Measurements from ENCODE around the gene E2F3. TPM values are rescaled to one million over a fixed set of nuclear protein-coding genes. Genes with fewer than 3 reads are reported as not detected.

E2F3 gene
- total and polyA plus RNA-seq, 8 donors = 0.58 to 11.6 (median 3.3) TPM

- H3K36me3 ChIP-seq = peaks cover 0 to 4% (median 0%) of the 10 kb centered on the region in 4 donors
- intact Hi-C loops (cut with DNase I; ENCODE audit: low total_unique reads) = no loop called here
- no peak for DNase-seq
- WGBS, 5 donors = 71 to 92% (median 86%) methylated on average over 4 of the region's 4 CpGs
- no peaks in the 10 kb centered on the region for H3K27me3 ChIP-seq
- H3K4me3 ChIP-seq = no peak overlapping the region
- no peaks in the 10 kb centered on the region for H3K9me3 ChIP-seq
- H3K4me1 ChIP-seq = no peaks in the 10 kb centered on the region
- no peak overlapping the region for H3K27ac ChIP-seq
- TF ChIP-seq POLR2AphosphoS5 (IDR thresholded peaks at IDR 0.05) (no peak), POLR2A (IDR thresholded peaks at IDR 0.05) (no peak), EP300 (IDR thresholded peaks at IDR 0.05) (no peak), CTCF (IDR thresholded peaks at IDR 0.05) (no peak)
These were observed 38.6 kb downstream of the E2F3 start for GRCh38 chr6:20440296-20440695.

DNA sequence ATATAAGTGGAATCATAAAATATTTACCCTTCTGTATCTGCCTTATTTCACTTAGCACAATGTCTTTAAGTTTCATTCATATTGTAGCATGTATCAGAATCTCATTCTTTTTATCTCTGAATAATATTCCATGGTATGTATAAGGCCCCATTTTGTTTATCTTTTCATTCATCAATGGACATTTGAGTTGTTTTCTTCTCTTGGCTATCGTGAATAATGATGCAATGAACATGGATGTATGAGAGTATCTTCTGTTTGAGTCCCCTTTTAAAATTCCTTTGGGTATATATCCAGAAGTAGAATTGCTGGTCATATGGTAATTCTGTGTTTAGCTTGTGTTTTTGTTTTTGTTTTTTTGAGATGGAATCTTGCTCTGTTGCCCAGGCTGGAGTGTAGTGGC is 39.6 kb downstream of the E2F3 start:
- TF ChIP-seq EP300 (IDR thresholded peaks at IDR 0.05) = no peak
- no peak for TF ChIP-seq POLR2AphosphoS5 (IDR thresholded peaks at IDR 0.05)
- no peak for TF ChIP-seq CTCF (IDR thresholded peaks at IDR 0.05)
- no peak for TF ChIP-seq POLR2A (IDR thresholded peaks at IDR 0.05)
- no peak for DNase-seq
- H3K27me3 ChIP-seq = no peaks in the 10 kb centered on the region
- H3K9me3 ChIP-seq = no peaks in the 10 kb centered on the region
- no peak overlapping the region for H3K4me3 ChIP-seq
- H3K27ac ChIP-seq = no peak overlapping the region
- peaks cover 0 to 6% (median 0%) of the 10 kb centered on the region in 4 donors for H3K36me3 ChIP-seq
- H3K4me1 ChIP-seq = no peaks in the 10 kb centered on the region
- intact Hi-C loops (cut with DNase I; ENCODE audit: low total_unique reads) = no loop called here
- 92 to 96% (median 95%) methylated on average over 1 of the region's 1 CpG for WGBS, 5 donors

GRCh38 chr6:20441921-20442320 is 40.2 kb downstream of the E2F3 start:
- intact Hi-C loops (cut with DNase I; ENCODE audit: low total_unique reads) = no loop called here
- WGBS, 5 donors = 80 to 83% (median 81%) methylated on average over 7 of the region's 7 CpGs
- Histone ChIP-seq H3K36me3 (peaks cover 0 to 6% (median 0%) of the 10 kb centered on the region in 4 donors), H3K9me3 (no peaks in the 10 kb centered on the region), H3K27ac (no peak overlapping the region), H3K4me3 (no peak overlapping the region), H3K27me3 (no peaks in the 10 kb centered on the region), H3K4me1 (peaks cover 0 to 2% (median 0%) of the 10 kb centered on the region in 4 donors)
- DNase-seq = no peak
- TF ChIP-seq POLR2A (IDR thresholded peaks at IDR 0.05) = no peak
- no peak for TF ChIP-seq CTCF (IDR thresholded peaks at IDR 0.05)
- TF ChIP-seq EP300 (IDR thresholded peaks at IDR 0.05) = no peak

- no peaks in the 10 kb centered on the region for H3K27me3 ChIP-seq
- TF ChIP-seq POLR2A (IDR thresholded peaks at IDR 0.05) = no peak
- TF ChIP-seq CTCF (IDR thresholded peaks at IDR 0.05) = no peak
- no peak for TF ChIP-seq POLR2AphosphoS5 (IDR thresholded peaks at IDR 0.05)
- no peak for TF ChIP-seq EP300 (IDR thresholded peaks at IDR 0.05)
- H3K9me3 ChIP-seq = no peaks in the 10 kb centered on the region
- 88 to 95% (median 90%) methylated on average over 5 of the region's 5 CpGs for WGBS, 5 donors
- intact Hi-C loops (cut with DNase I; ENCODE audit: low total_unique reads) = no loop called here
- peaks cover 0 to 6% (median 0%) of the 10 kb centered on the region in 4 donors for H3K36me3 ChIP-seq
- DNase-seq = no peak
- H3K4me1 ChIP-seq = peaks cover 0 to 21% (median 3%) of the 10 kb centered on the region in 4 donors
- H3K27ac ChIP-seq = no peak overlapping the region
- H3K4me3 ChIP-seq = no peak overlapping the region
These were observed 43.1 kb downstream of the E2F3 start for GRCh38 chr6:20444786-20445271.

All from stomach (tissue), 9 donors.